Type B pancreatic cell (in vitro differentiated cells): Measurements from ENCODE around the gene COL9A2. TPM values are rescaled to one million over a fixed set of nuclear protein-coding genes. Genes with fewer than 3 reads are reported as not detected.

Experiments used
- DNase-seq: peaks from one replicate; pipeline ENCODE4 v3.0.0; 2021; ENCODE audit warnings: mixed read lengths; ENCODE audit not compliant: unreplicated experiment; ENCODE audit errors: extremely low spot score
- H3K27ac Mint-ChIP-seq: 2 replicates; pipeline ENCODE4 v1.8.0; 2021; ENCODE audit warnings: mild to moderate bottlenecking, mixed read lengths
- H3K27me3 Mint-ChIP-seq: 2 replicates; pipeline ENCODE4 v1.8.0; 2021; ENCODE audit warnings: mixed read lengths
- H3K36me3 Mint-ChIP-seq: 2 replicates; pipeline ENCODE4 v1.8.0; 2021; ENCODE audit warnings: mixed read lengths
- H3K4me1 Mint-ChIP-seq: one replicate; pipeline ENCODE4 v1.8.0; 2021; ENCODE audit warnings: mixed read lengths; ENCODE audit not compliant: unreplicated experiment
- H3K4me3 Mint-ChIP-seq: 2 replicates; pipeline ENCODE4 v1.8.0; 2021; ENCODE audit warnings: mild to moderate bottlenecking, mixed read lengths
- H3K9me3 Mint-ChIP-seq: 2 replicates; pipeline ENCODE4 v1.8.0; 2021; ENCODE audit warnings: mixed read lengths
- CTCF ChIP-seq: fragments of 200-600 bp; sonication (generic); conservative IDR thresholded peaks from 2 replicates; pipeline ENCODE4 v1.5.0; 2021; ENCODE audit warnings: antibody characterized with exemption, mild to moderate bottlenecking
- total RNA-seq: library from RNA; stranded (reverse); gene quantifications from 2 replicates; pipeline ENCODE4 v1.2.1, GENCODE V29; 2021; ENCODE audit warnings: low replicate concordance

Gene COL9A2
- total RNA-seq, 1 donor from 2014 or later = 19.8 TPM

GRCh38 chr1:40270152-40270834, 46.8 kb downstream of the COL9A2 start:
- no peak for TF ChIP-seq CTCF
- Mint-ChIP-seq H3K4me1 (no peaks in the 10 kb centered on the region), H3K4me3 (no peak overlapping the region), H3K36me3 (peaks cover 36% of the 10 kb centered on the region), H3K9me3 (no peaks in the 10 kb centered on the region), H3K27me3 (no peaks in the 10 kb centered on the region), H3K27ac (no peak overlapping the region)
- no peak for DNase-seq

GRCh38 chr1:40268211-40268610, 48.9 kb downstream of the COL9A2 start:
- TF ChIP-seq CTCF = no peak
- Mint-ChIP-seq H3K4me1 (no peaks in the 10 kb centered on the region), H3K27ac (no peak overlapping the region), H3K4me3 (no peak overlapping the region), H3K9me3 (no peaks in the 10 kb centered on the region), H3K36me3 (peaks cover 34% of the 10 kb centered on the region), H3K27me3 (no peaks in the 10 kb centered on the region)
- no peak for DNase-seq

- no peak for TF ChIP-seq CTCF
- no peak for DNase-seq
- Mint-ChIP-seq H3K9me3 (no peaks in the 10 kb centered on the region), H3K4me3 (no peak overlapping the region), H3K36me3 (peaks cover 33% of the 10 kb centered on the region), H3K27me3 (no peaks in the 10 kb centered on the region), H3K27ac (no peak overlapping the region), H3K4me1 (no peaks in the 10 kb centered on the region)
Measured at GRCh38 chr1:40267767-40268187, 49.3 kb downstream of the COL9A2 start.

- H3K27ac Mint-ChIP-seq = no peak overlapping the region
- H3K4me3 Mint-ChIP-seq = no peak overlapping the region
- no peak for DNase-seq
- peaks cover 32% of the 10 kb centered on the region for H3K36me3 Mint-ChIP-seq
- no peaks in the 10 kb centered on the region for H3K9me3 Mint-ChIP-seq
- H3K27me3 Mint-ChIP-seq = no peaks in the 10 kb centered on the region
- TF ChIP-seq CTCF = no peak
- no peaks in the 10 kb centered on the region for H3K4me1 Mint-ChIP-seq
Measured at GRCh38 chr1:40266786-40267535, 50.1 kb downstream of the COL9A2 start.

- Mint-ChIP-seq H3K4me1 (peaks cover under 1% of the 10 kb centered on the region), H3K27me3 (no peaks in the 10 kb centered on the region), H3K9me3 (no peaks in the 10 kb centered on the region), H3K4me3 (no peak overlapping the region), H3K36me3 (peaks cover 33% of the 10 kb centered on the region), H3K27ac (no peak overlapping the region)
- no peak for TF ChIP-seq CTCF
- DNase-seq = no peak
Measured at GRCh38 chr1:40265919-40266318, 51.2 kb downstream of the COL9A2 start.
